Esophagus squamous epithelium (tissue), 4 donors: Measurements from ENCODE around the gene CPNE6.

Experiments used
- CTCF ChIP-seq, 6 experiments: fragments of 450-650 bp in 4 of 6; fragments of 200-600 bp in 2 of 6; sonication (generic) in 2 of 6; IDR thresholded peaks; one replicate each; pipeline ENCODE4 v1.5.1; 2016 to 2019; ENCODE audit warnings: antibody characterized with exemption in 6 of 6, mild to moderate bottlenecking in 4 of 6, moderate library complexity in 4 of 6
- POLR2A ChIP-seq, 4 donors: fragments of 450-650 bp; IDR thresholded peaks; one replicate each; pipeline ENCODE4 v1.6.1; 2017; ENCODE audit warnings: antibody characterized with exemption in 4 of 4, mild to moderate bottlenecking in 4 of 4, moderate library complexity in 3 of 4

GRCh38 chr14:24051789-24052655 is 19.3 kb upstream of the CPNE6 start, which contains the start of gene CARMIL3:
- peak in 1 of 6 experiments; percentile 18 for TF ChIP-seq CTCF (IDR thresholded peaks at IDR 0.05)
- peak in 1 of 4 donors; percentile 28 for TF ChIP-seq POLR2A (IDR thresholded peaks at IDR 0.05)
